NCI-H1417 (cell line): Measurements from ENCODE around the gene PAX2.

Experiments used
- DNase-seq, 3 experiments: peaks; one replicate each; lab custom pipeline; 2025; lab: John Stamatoyannopoulos, UW

PAX2 gene

GRCh38 chr10:100858261-100858660 is 112.9 kb downstream of the PAX2 start:
- DNase-seq, result no peak

- DNase-seq, result peak in 1 of 3 experiments; percentile 49
Measured at GRCh38 chr10:100858747-100859483, 113.5 kb downstream of the PAX2 start.

- no peak for DNase-seq
Measured at GRCh38 chr10:100859484-100859763, 114.0 kb downstream of the PAX2 start.

GRCh38 chr10:100863433-100863832 is 118.1 kb downstream of the PAX2 start:
- no peak for DNase-seq

- DNase-seq, result no peak
Measured at GRCh38 chr10:100864036-100864885, 118.9 kb downstream of the PAX2 start.

- no peak for DNase-seq
Measured at GRCh38 chr10:100864978-100865377, 119.6 kb downstream of the PAX2 start.

- no peak for DNase-seq
Measured at GRCh38 chr10:100866010-100866409, 120.6 kb downstream of the PAX2 start.

GRCh38 chr10:100866575-100867098 is 121.3 kb downstream of the PAX2 start:
- DNase-seq, result peak in 2 of 3 experiments; percentile 9 to 37

GRCh38 chr10:100867261-100867963 is 122.0 kb downstream of the PAX2 start:
- DNase-seq, result no peak

- peak in 1 of 3 experiments; percentile 3 for DNase-seq
Measured at GRCh38 chr10:100868382-100868781, 123.0 kb downstream of the PAX2 start.

GRCh38 chr10:100869399-100869798 is 124.0 kb downstream of the PAX2 start:
- no peak for DNase-seq

GRCh38 chr10:100872034-100872791 is 126.8 kb downstream of the PAX2 start:
- DNase-seq, result peak in 2 of 3 experiments; percentile 2 to 47

- no peak for DNase-seq
Measured at GRCh38 chr10:100873146-100873826, 127.9 kb downstream of the PAX2 start.

GRCh38 chr10:100873827-100874326 is 128.5 kb downstream of the PAX2 start:
- DNase-seq, result no peak

- no peak for DNase-seq
Measured at GRCh38 chr10:100874702-100875483, 129.5 kb downstream of the PAX2 start.

GRCh38 chr10:100875484-100876166 is 130.2 kb downstream of the PAX2 start:
- DNase-seq, result no peak

GRCh38 chr10:100876585-100877460 is 131.4 kb downstream of the PAX2 start:
- DNase-seq, result no peak

- DNase-seq, result no peak
Measured at GRCh38 chr10:100877461-100877850, 132.1 kb downstream of the PAX2 start.
